Cardiac muscle cell (in vitro differentiated cells and primary cell): Measurements from ENCODE around the gene MESP1. TPM values are rescaled to one million over a fixed set of nuclear protein-coding genes. Genes with fewer than 3 reads are reported as not detected.

Experiments used
- DNase-seq, 2 donors: peaks; one replicate each; pipeline versions ENCODE4 v3.0.0 to v3.0.0-alpha.2; 2010 to 2017; ENCODE audit warnings: low read depth in 1 of 2, low spot score in 1 of 2
- H3K27ac ChIP-seq: fragments of 200-600 bp; sonication (generic); 2 replicates; pipeline ENCODE4 v1.5.1; 2016
- H3K27me3 ChIP-seq: fragments of 200-600 bp; sonication (generic); 2 replicates; pipeline ENCODE4 v1.6.0; 2016; ENCODE audit warnings: control low read depth
- H3K36me3 ChIP-seq: fragments of 200-600 bp; sonication (generic); 2 replicates; pipeline ENCODE4 v1.5.1; 2016; ENCODE audit warnings: control low read depth
- H3K4me1 ChIP-seq: fragments of 200-600 bp; sonication (generic); 2 replicates; pipeline ENCODE4 v1.8.1; 2017; ENCODE audit warnings: low read depth, mild to moderate bottlenecking, mixed run types
- H3K4me3 ChIP-seq: fragments of 200-600 bp; sonication (generic); 2 replicates; pipeline ENCODE4 v1.5.1; 2016; ENCODE audit warnings: mild to moderate bottlenecking
- H3K9me3 ChIP-seq: fragments of 200-600 bp; sonication (generic); 2 replicates; pipeline ENCODE4 v1.5.1; 2017; ENCODE audit warnings: low read depth, mild to moderate bottlenecking, control low read depth
- polyA plus RNA-seq: library from polyadenylated mRNA; unstranded; fragments of >200 nt; fragmentation: Nextera tagmentation; extraction: Ambion mirVana; gene quantifications from 2 replicates; pipeline ENCODE4 v1.2.1, GENCODE V29; 2016
- total RNA-seq: library from RNA; depleted of rRNA; stranded (reverse); fragments of >200 nt; gene quantifications from 2 replicates; pipeline ENCODE4 v1.2.3, GENCODE V29; 2016
- TF ChIP-seq, protein P1 (sequence below): IDR thresholded peaks from 2 replicates; pipeline ENCODE4 v1.5.1; 2012; ENCODE audit warnings: low read depth, mild to moderate bottlenecking, low read length

Gene MESP1
- total and polyA plus RNA-seq, 2 experiments from 2014 or later = 5.3 to 9.9 TPM

DNA sequence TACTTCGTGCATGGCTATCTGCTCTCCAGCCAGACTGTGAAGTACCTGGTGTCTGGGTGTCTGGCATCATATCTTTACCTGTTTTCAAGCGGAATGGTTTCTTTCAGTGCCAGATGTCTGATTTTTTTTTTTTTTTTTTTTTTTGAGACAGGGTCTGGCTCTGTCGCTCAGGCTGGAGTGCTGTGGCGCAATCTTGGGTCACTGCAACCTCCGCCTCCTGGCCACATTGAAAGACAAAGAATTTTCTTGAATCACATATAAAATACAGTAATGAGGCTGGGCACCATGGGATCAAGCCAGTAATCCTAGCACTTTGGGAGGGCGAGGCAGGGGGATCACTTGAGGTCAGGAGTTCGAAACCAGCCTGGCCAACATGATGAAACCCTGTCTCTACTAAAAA is 2.8 kb upstream of the MESP1 start:
- no peak overlapping the region for H3K27ac ChIP-seq
- no peaks in the 10 kb centered on the region for H3K36me3 ChIP-seq
- DNase-seq = no peak

DNA sequence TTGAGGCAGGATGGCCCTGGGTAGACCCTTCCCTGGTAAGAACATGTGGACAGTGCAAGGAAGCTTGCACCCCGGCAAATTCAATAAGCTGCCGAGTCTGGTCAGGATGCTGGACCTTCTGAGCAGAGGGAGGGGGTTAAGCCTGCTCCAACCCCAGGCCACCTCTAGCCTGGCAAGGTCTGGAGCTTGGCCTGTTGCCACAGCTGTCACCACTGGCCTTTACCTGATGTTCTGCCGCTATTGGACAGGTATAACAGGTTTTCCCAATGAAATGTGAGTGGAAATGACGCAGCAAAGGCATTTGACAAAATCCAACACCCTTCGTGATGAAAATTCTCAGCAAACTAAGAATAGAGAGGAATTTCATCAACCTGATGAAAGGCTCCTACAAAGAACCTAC is 699 bp upstream of the MESP1 start:
- H3K36me3 ChIP-seq = no peaks in the 10 kb centered on the region
- no peak overlapping the region for H3K4me3 ChIP-seq
- peaks cover 42% of the 10 kb centered on the region for H3K27me3 ChIP-seq
- TF ChIP-seq, protein P1, sequence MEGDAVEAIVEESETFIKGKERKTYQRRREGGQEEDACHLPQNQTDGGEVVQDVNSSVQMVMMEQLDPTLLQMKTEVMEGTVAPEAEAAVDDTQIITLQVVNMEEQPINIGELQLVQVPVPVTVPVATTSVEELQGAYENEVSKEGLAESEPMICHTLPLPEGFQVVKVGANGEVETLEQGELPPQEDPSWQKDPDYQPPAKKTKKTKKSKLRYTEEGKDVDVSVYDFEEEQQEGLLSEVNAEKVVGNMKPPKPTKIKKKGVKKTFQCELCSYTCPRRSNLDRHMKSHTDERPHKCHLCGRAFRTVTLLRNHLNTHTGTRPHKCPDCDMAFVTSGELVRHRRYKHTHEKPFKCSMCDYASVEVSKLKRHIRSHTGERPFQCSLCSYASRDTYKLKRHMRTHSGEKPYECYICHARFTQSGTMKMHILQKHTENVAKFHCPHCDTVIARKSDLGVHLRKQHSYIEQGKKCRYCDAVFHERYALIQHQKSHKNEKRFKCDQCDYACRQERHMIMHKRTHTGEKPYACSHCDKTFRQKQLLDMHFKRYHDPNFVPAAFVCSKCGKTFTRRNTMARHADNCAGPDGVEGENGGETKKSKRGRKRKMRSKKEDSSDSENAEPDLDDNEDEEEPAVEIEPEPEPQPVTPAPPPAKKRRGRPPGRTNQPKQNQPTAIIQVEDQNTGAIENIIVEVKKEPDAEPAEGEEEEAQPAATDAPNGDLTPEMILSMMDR = no peak
- H3K4me1 ChIP-seq = no peaks in the 10 kb centered on the region
- no peak for DNase-seq
- no peak overlapping the region for H3K27ac ChIP-seq
- H3K9me3 ChIP-seq = no peaks in the 10 kb centered on the region

More for the DNA sequence above, 2.8 kb upstream of the MESP1 start:
- Histone ChIP-seq H3K27me3 (peaks cover 24% of the 10 kb centered on the region), H3K4me3 (no peak overlapping the region), H3K9me3 (no peaks in the 10 kb centered on the region), H3K4me1 (no peaks in the 10 kb centered on the region)
- TF ChIP-seq, protein P1 = no peak

DNA sequence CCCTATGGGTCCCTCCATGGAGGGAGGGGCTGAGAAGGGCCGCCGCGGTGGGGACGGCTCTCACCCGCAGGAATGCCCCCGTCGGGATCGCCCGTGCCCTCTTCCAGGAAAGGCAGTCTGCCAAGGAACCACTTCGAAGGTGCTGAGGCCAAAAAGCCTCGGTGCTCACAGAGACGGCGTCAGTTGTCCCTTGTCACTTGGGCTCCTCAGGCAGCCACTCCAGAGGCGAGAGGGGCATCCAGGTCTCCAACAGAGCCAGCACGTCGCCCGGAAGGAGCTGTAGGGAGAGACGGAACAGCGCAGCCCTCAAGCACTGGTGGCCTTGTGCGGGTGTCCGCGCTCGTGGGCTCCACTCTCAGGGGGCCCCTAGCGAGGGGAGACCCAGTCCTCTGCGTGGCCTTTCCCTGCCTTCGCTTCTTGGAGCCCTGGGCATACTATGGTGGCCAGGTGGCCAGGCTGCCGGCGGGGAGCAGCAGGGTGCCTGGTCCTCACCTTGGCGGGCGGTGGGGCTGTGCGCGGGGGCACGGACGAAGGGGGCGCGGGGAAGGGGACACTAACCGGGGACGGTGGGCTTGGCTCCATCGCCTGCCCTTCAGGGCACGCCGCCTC is 994 bp downstream of the MESP1 start:
- DNase-seq = peak in 1 of 2 donors; percentile 43
- H3K4me3 ChIP-seq = peak overlapping the region; percentile 62
- no peaks in the 10 kb centered on the region for H3K9me3 ChIP-seq
- no peak overlapping the region for H3K27ac ChIP-seq
- H3K36me3 ChIP-seq = no peaks in the 10 kb centered on the region
- peaks cover 42% of the 10 kb centered on the region for H3K27me3 ChIP-seq
- TF ChIP-seq, protein P1 = no peak
- no peaks in the 10 kb centered on the region for H3K4me1 ChIP-seq

DNA sequence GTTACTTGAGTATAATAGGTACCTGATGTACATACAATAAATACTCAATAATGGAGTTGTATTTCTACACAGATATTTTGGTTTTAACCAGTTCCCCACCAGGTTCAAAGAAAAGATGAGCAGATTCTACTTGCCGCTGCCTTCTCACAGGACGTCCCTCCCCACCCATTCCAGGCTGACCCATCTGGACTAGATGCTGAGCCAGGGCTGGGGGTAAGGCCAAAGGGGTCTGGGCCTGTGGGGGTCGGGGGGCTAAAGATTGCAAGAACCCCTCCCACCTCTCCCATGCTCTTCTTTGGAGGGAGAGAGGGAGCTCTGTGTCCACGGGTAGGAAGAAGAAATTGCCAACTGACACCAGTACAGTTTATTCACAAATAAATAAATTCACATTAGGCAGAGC is 1.5 kb downstream of the MESP1 start:
- Histone ChIP-seq H3K36me3 (no peaks in the 10 kb centered on the region), H3K9me3 (no peaks in the 10 kb centered on the region), H3K4me1 (no peaks in the 10 kb centered on the region), H3K27ac (no peak overlapping the region), H3K4me3 (no peak overlapping the region), H3K27me3 (peaks cover 42% of the 10 kb centered on the region)
- no peak for DNase-seq
- TF ChIP-seq, protein P1 = no peak

DNA sequence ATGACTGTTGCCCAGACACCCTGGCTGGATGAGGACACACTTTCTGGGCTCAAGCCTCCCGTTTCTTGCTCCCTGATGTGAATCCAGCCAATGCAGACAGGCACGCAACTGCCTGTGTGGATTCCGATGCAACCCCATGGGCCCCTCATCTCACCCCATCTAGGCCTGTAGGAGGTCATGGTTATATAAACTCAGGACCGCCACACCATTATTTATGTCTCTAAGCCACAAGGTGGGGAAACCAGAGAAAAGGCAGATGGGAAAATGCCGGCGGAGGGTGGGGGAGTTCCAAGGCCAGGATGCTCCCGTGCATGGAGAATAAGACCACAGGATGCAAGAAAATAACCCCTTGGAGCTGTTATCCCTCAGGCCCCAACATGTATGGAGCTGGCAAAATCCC is 2.0 kb downstream of the MESP1 start:
- H3K36me3 ChIP-seq = no peaks in the 10 kb centered on the region

More for the DNA sequence above, 2.0 kb downstream of the MESP1 start:
- Histone ChIP-seq H3K9me3 (no peaks in the 10 kb centered on the region), H3K27me3 (peaks cover 42% of the 10 kb centered on the region), H3K27ac (no peak overlapping the region), H3K4me1 (no peaks in the 10 kb centered on the region), H3K4me3 (no peak overlapping the region)
- TF ChIP-seq, protein P1 = no peak
- no peak for DNase-seq
